ENCODE results near the gene IL2RA.

DNA sequence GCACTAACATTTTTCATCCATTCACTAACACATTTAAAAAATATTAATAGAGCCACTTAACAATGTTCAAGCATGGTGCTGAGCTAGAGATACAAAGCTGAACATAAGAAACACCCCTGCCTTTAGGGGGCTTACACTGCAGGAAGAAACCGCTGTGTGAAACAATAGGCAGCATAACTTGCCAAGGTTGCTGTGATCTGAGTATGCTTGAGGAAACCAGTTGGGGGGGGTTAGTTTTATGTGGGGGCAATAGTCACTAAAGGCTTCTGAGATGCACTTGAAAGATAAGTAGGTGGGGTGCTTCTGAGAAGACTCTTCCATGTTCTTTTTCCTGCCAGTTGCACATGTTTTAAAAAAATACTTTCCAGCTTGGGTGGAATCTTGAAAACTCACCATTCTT lies 29.5 kb upstream of the IL2RA start:
- TF ChIP-seq, protein P1, sequence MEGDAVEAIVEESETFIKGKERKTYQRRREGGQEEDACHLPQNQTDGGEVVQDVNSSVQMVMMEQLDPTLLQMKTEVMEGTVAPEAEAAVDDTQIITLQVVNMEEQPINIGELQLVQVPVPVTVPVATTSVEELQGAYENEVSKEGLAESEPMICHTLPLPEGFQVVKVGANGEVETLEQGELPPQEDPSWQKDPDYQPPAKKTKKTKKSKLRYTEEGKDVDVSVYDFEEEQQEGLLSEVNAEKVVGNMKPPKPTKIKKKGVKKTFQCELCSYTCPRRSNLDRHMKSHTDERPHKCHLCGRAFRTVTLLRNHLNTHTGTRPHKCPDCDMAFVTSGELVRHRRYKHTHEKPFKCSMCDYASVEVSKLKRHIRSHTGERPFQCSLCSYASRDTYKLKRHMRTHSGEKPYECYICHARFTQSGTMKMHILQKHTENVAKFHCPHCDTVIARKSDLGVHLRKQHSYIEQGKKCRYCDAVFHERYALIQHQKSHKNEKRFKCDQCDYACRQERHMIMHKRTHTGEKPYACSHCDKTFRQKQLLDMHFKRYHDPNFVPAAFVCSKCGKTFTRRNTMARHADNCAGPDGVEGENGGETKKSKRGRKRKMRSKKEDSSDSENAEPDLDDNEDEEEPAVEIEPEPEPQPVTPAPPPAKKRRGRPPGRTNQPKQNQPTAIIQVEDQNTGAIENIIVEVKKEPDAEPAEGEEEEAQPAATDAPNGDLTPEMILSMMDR (IDR thresholded peaks at IDR 0.05), result no peak
- no peak for TF ChIP-seq POLR2AphosphoS5 (IDR thresholded peaks at IDR 0.05)

Measured in breast epithelium (tissue), 3 donors.